ENCODE results near the gene LNPEP. TPM values are rescaled to one million over a fixed set of nuclear protein-coding genes. Genes with fewer than 3 reads are reported as not detected.

Gene LNPEP
- total and polyA plus RNA-seq, 2 of the 4 experiments (the other 2 are of a cell fraction), result 3.6 to 27.4 TPM

GRCh38 chr5:96972599-96973334, 36.9 kb downstream of the LNPEP start:
- intact Hi-C loops (cut with micrococcal nuclease) (loop anchor here (5.0 kb wide), 1 partner anchor 390 kb away; no protein-coding TSS in a partner anchor), in situ Hi-C loops (cut with MboI; ENCODE audit: low sequenced_read_pairs) (no loop called here), dilution Hi-C loops (cut with HindIII; ENCODE audit: low sequenced_read_pairs, unreplicated experiment) (no loop called here)
- ChIA-PET CTCF (interaction anchor here (1.7 kb wide), 1 partner anchor 25 kb away, joined by 4 read pairs; no protein-coding TSS in a partner anchor), POLR2A (ENCODE audit: unreplicated experiment) (no interaction called here)
- peaks cover 13% of the 10 kb centered on the region for H3K9me1 ChIP-seq (ENCODE audit: insufficient read depth, low read length)
- H2BK20ac ChIP-seq (ENCODE audit: low read depth, low read length), result no peak overlapping the region
- H2BK5ac ChIP-seq (ENCODE audit: low read depth, low read length, poor library complexity, severe bottlenecking), result no peak overlapping the region
- no peak overlapping the region for H3K56ac ChIP-seq (ENCODE audit: extremely low read depth, insufficient read depth, low read length)
- H2BK15ac ChIP-seq (ENCODE audit: low read depth, low read length), result no peak overlapping the region
- H3K27ac ChIP-seq (ENCODE audit: insufficient read depth, low read length), result no peak overlapping the region
- H3K9me3 ChIP-seq (ENCODE audit: control insufficient read depth, insufficient read depth, low read length), result no peaks in the 10 kb centered on the region
- no peak overlapping the region for H2AK9ac ChIP-seq (replicated peaks; ENCODE audit: low read depth, low read length, poor library complexity)
- no peak for TF ChIP-seq MXI1 (IDR thresholded peaks at IDR 0.05; ENCODE audit: borderline replicate concordance, low read depth, low read length)
- no peak for TF ChIP-seq RCOR1 (IDR thresholded peaks at IDR 0.05; ENCODE audit: insufficient replicate concordance, low read length)
- TF ChIP-seq MAZ (IDR thresholded peaks at IDR 0.05; ENCODE audit: borderline replicate concordance, low read depth, low read length), result no peak
- no peak for TF ChIP-seq MAFK (IDR thresholded peaks at IDR 0.05; ENCODE audit: low read depth, low read length)
- TF ChIP-seq RFX5 (IDR thresholded peaks at IDR 0.05; ENCODE audit: low read depth, low read length), result no peak
- TF ChIP-seq CEBPB (IDR thresholded peaks at IDR 0.05; ENCODE audit: low read depth, low read length), result no peak
- no peak for TF ChIP-seq CHD1 (IDR thresholded peaks at IDR 0.05; ENCODE audit: low read depth, low read length)
- no peak overlapping the region for H4K5ac ChIP-seq (ENCODE audit: low read depth, low read length)
- H2AFZ ChIP-seq (replicated peaks; ENCODE audit: low read length, poor library complexity), result no peak overlapping the region
- no peaks in the 10 kb centered on the region for H3K36me3 ChIP-seq (ENCODE audit: control insufficient read depth, insufficient read depth, low read length)
- no peak overlapping the region for H3K18ac ChIP-seq (ENCODE audit: low read depth, low read length)
- H3K27me3 ChIP-seq (ENCODE audit: control insufficient read depth, insufficient read depth, low read length), result no peaks in the 10 kb centered on the region; the same call in 1 of the 2 replicates
- no CpG with 5 or more reads among the region's 5 CpGs for WGBS, 2 experiments (ENCODE audit: extremely low coverage in 2 of 2, insufficient read length in 1 of 2)
- H3K14ac ChIP-seq (replicated peaks; ENCODE audit: low read depth, low read length), result no peak overlapping the region
- no peak overlapping the region for H3K4me3 ChIP-seq (ENCODE audit: insufficient read depth, low read depth, low read length)
- peaks cover 29 to 32% of the 10 kb centered on the region in 2 experiments for H3K79me1 ChIP-seq (ENCODE audit: low read depth in 1 of 2, low read length in 2 of 2)
- peaks cover 4% of the 10 kb centered on the region for H3K4me1 ChIP-seq (ENCODE audit: control insufficient read depth, insufficient read depth, low read length)
- ATAC-seq (ENCODE audit: low read depth) (no peak), DNase-seq (no peak)
- peaks cover 4% of the 10 kb centered on the region; the same call in 1 of the 2 replicates for H4K20me1 ChIP-seq (ENCODE audit: insufficient read depth, low read length)
- no peak overlapping the region for H3K23ac ChIP-seq (ENCODE audit: low read depth, low read length)
- no peak overlapping the region for H4K91ac ChIP-seq (ENCODE audit: insufficient read depth, low read depth, low read length)
- no peak overlapping the region for H3K4me2 ChIP-seq (ENCODE audit: low read depth, low read length)
- no peak overlapping the region for H4K8ac ChIP-seq (ENCODE audit: low read depth in 2 of 2, low read length in 2 of 2)
- H3K4ac ChIP-seq (ENCODE audit: low read depth, low read length), result no peak overlapping the region
- no peak overlapping the region for H2AK5ac ChIP-seq (ENCODE audit: low read depth, low read length)
- H3K9ac ChIP-seq (ENCODE audit: low read depth, low read length), result no peak overlapping the region
- no TSS peak for BruUV-seq (replicated peaks)
- no peak overlapping the region for H2BK120ac ChIP-seq (ENCODE audit: low read depth, low read length)
